ENCODE results near the gene CMTM2. TPM values are rescaled to one million over a fixed set of nuclear protein-coding genes. Genes with fewer than 3 reads are reported as not detected.

The CMTM2 gene
- total RNA-seq, 4 donors from 2014 or later = not detected

GRCh38 chr16:66588981-66589713, 9.9 kb downstream of the CMTM2 start:
- H3K36me3 ChIP-seq = no peaks in the 10 kb centered on the region
- H3K9me3 ChIP-seq = peaks cover 0 to 5% (median 0%) of the 10 kb centered on the region in 3 donors
- H3K27ac ChIP-seq = no peak overlapping the region
- no peaks in the 10 kb centered on the region for H3K4me1 ChIP-seq
- H3K27me3 ChIP-seq = no peaks in the 10 kb centered on the region
- TF ChIP-seq, protein P1, sequence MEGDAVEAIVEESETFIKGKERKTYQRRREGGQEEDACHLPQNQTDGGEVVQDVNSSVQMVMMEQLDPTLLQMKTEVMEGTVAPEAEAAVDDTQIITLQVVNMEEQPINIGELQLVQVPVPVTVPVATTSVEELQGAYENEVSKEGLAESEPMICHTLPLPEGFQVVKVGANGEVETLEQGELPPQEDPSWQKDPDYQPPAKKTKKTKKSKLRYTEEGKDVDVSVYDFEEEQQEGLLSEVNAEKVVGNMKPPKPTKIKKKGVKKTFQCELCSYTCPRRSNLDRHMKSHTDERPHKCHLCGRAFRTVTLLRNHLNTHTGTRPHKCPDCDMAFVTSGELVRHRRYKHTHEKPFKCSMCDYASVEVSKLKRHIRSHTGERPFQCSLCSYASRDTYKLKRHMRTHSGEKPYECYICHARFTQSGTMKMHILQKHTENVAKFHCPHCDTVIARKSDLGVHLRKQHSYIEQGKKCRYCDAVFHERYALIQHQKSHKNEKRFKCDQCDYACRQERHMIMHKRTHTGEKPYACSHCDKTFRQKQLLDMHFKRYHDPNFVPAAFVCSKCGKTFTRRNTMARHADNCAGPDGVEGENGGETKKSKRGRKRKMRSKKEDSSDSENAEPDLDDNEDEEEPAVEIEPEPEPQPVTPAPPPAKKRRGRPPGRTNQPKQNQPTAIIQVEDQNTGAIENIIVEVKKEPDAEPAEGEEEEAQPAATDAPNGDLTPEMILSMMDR (IDR thresholded peaks at IDR 0.05) = peak in 3 of 4 experiments; percentile 31 to 54 (median 35)
- no peak for TF ChIP-seq EP300 (IDR thresholded peaks at IDR 0.05)
- peak; percentile 63 for ATAC-seq
- 81 to 83% methylated on average over 1 to 2 of the region's 8 CpGs for WGBS, 2 donors (ENCODE audit: low coverage in 1 of 2)
- no peak overlapping the region for H3K4me3 ChIP-seq

DNA sequence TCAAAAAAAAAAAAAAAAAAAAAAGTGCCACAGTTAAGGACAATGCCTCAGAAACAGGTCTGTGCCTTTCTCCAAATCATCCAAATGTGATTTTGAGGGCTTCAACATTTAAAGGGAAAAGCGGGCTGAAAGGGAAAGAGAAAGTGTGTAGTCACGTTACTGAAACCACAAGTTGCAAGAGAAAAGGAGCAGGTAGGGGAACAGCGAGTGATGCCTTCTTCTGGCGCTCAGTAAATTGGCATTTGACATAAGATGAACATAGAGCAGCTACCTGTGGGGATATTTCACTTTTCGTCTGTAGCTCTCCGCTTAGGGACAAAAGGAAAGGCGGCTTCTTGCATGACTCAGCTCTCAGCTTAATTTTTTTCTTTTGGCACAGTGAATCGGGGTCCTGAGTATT, 11.1 kb downstream of the CMTM2 start:
- TF ChIP-seq POLR2A (IDR thresholded peaks at IDR 0.05) (no peak), EP300 (IDR thresholded peaks at IDR 0.05) (no peak), POLR2AphosphoS5 (IDR thresholded peaks at IDR 0.05) (no peak)
- TF ChIP-seq, protein P1 (IDR thresholded peaks at IDR 0.05) = no peak
- no peak overlapping the region for H3K27ac ChIP-seq
- no peaks in the 10 kb centered on the region for H3K4me1 ChIP-seq
- no peaks in the 10 kb centered on the region for H3K27me3 ChIP-seq
- ATAC-seq = no peak
- peaks cover 0 to 5% (median 0%) of the 10 kb centered on the region in 3 donors for H3K9me3 ChIP-seq
- no peak overlapping the region for H3K4me3 ChIP-seq
- 85 to 95% methylated on average over 6 to 8 of the region's 8 CpGs for WGBS, 2 donors (ENCODE audit: low coverage in 1 of 2)
- no peaks in the 10 kb centered on the region for H3K36me3 ChIP-seq

DNA sequence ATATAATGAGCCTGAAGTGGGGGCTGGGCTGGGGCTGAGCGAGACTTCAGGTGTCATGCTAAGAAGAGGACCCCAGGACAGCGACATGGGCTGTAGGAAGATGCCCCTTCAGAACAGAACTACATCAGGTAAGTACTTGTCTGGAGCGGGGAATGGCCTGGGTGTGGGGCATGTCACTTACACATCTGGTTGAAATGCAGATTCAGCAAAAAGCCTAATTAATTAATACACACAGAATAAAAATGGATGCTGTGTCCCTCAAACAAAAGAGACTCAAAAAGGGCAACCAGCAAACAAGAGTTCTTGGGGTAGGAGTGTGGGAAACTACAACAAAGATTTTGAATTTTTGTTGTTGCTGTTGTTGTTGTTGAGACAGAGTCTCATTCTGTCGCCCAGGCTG, 11.8 kb downstream of the CMTM2 start:
- WGBS, 2 donors (ENCODE audit: low coverage in 1 of 2) = 90 to 94% methylated on average over 3 to 4 of the region's 4 CpGs

DNA sequence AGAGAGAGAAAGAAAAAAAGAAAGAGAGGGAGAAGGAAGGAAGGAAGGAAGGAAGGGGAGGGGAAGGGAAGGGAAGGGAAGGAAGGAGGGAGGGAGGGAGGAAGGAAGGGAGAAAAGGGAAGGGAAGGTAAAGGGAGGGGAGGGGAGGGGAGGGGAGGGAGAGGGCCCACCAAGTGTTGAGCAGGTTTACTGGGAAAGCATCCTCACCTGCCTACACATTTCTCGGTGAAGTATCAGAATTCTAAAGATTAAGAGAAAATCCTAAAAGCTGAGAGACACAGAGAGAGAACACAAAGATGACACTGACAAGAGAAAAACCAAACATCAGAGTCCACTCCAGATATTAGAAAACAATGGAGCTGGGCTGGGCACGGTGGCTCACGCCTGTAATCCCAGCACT, 13.0 kb downstream of the CMTM2 start:
- WGBS, 2 donors (ENCODE audit: low coverage in 1 of 2) = 74 to 80% methylated on average over 3 of the region's 3 CpGs
- no peak overlapping the region for H3K27ac ChIP-seq
- no peaks in the 10 kb centered on the region for H3K27me3 ChIP-seq
- peaks cover 0 to 5% (median 0%) of the 10 kb centered on the region in 3 donors for H3K9me3 ChIP-seq
- H3K36me3 ChIP-seq = no peaks in the 10 kb centered on the region
- H3K4me1 ChIP-seq = no peaks in the 10 kb centered on the region
- TF ChIP-seq, protein P1 (IDR thresholded peaks at IDR 0.05) = no peak
- no peak for TF ChIP-seq POLR2AphosphoS5 (IDR thresholded peaks at IDR 0.05)
- no peak for TF ChIP-seq POLR2A (IDR thresholded peaks at IDR 0.05)
- ATAC-seq = no peak
- no peak overlapping the region for H3K4me3 ChIP-seq

More for the DNA sequence above, 11.8 kb downstream of the CMTM2 start:
- Histone ChIP-seq H3K27me3 (no peaks in the 10 kb centered on the region), H3K4me1 (no peaks in the 10 kb centered on the region), H3K9me3 (peaks cover 0 to 5% (median 0%) of the 10 kb centered on the region in 3 donors), H3K36me3 (no peaks in the 10 kb centered on the region), H3K27ac (no peak overlapping the region), H3K4me3 (no peak overlapping the region)
- no peak for ATAC-seq
- TF ChIP-seq, protein P1 (IDR thresholded peaks at IDR 0.05) = no peak
- TF ChIP-seq POLR2A (IDR thresholded peaks at IDR 0.05) = no peak
- TF ChIP-seq EP300 (IDR thresholded peaks at IDR 0.05) = no peak
- no peak for TF ChIP-seq POLR2AphosphoS5 (IDR thresholded peaks at IDR 0.05)

DNA sequence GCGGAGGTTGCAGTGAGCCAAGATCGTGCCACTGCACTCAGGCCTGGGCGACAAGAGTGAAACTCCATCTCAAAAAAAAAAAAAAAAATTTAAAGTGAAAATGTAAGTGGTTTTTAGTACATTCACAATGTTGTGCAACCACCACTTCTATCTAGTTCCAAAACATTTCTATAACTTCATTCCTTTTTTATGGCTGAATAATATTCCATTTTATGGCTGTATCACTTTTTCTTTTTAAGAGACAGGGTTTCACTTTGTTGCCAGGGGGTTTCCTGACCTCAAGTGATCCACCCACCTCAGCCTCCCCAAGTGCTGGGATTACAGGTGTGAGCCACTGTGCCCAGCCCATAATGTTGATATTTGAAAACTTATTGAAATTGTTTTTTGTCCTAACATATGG, 13.6 kb downstream of the CMTM2 start:
- WGBS, 2 donors (ENCODE audit: low coverage in 1 of 2) = 90 to 100% methylated on average over 3 of the region's 3 CpGs
- Histone ChIP-seq H3K27ac (no peak overlapping the region), H3K27me3 (no peaks in the 10 kb centered on the region), H3K36me3 (no peaks in the 10 kb centered on the region), H3K9me3 (peaks cover 0 to 5% (median 0%) of the 10 kb centered on the region in 3 donors), H3K4me1 (no peaks in the 10 kb centered on the region), H3K4me3 (no peak overlapping the region)
- ATAC-seq = no peak
- no peak for TF ChIP-seq EP300 (IDR thresholded peaks at IDR 0.05)
- TF ChIP-seq POLR2A (IDR thresholded peaks at IDR 0.05) = no peak
- no peak for TF ChIP-seq POLR2AphosphoS5 (IDR thresholded peaks at IDR 0.05)
- TF ChIP-seq, protein P1 (IDR thresholded peaks at IDR 0.05) = no peak
